Stimulated activated naive CD8-positive, alpha-beta T cell treated with anti-CD3 and anti-CD28 coated beads, Interleukin-15, amount 100 ng/mL, for 72 hours (primary cell): ENCODE data around the gene WEE2.

Experiments used
- ATAC-seq: fragments of 150-1000 bp; cut with Tn5 transposase; 2 replicates; pipeline ENCODE4 v1.10.0; 2021; ENCODE audit warnings: mild to moderate bottlenecking, moderate library complexity
- DNase-seq, 2 donors: peaks; one replicate each; pipeline ENCODE4 v3.0.0; 2021 to 2022
- H3K27ac Mint-ChIP-seq, 2 donors: one replicate each; pipeline ENCODE4 v1.8.0; 2022; ENCODE audit warnings: mild to moderate bottlenecking in 2 of 2, mixed read lengths in 2 of 2, moderate library complexity in 2 of 2
- H3K27me3 Mint-ChIP-seq: one replicate; pipeline ENCODE4 v1.8.0; 2022; ENCODE audit warnings: mixed read lengths
- H3K4me1 Mint-ChIP-seq: one replicate; pipeline ENCODE4 v1.8.0; 2022; ENCODE audit warnings: mild to moderate bottlenecking, mixed read lengths
- H3K4me3 Mint-ChIP-seq, 2 donors: one replicate each; pipeline ENCODE4 v1.8.0; 2022; ENCODE audit warnings: mild to moderate bottlenecking in 2 of 2, mixed read lengths in 2 of 2, moderate library complexity in 1 of 2
- H3K9me3 Mint-ChIP-seq, 2 donors: one replicate each; pipeline ENCODE4 v1.8.0; 2022; ENCODE audit warnings: mixed read lengths in 2 of 2

The WEE2 gene

GRCh38 chr7:141708351-141708750 lies at the start of gene WEE2:
TSS of gene WEE2 (plus strand) at chr7:141708353. CDS start at chr7:141708759, 406 bp downstream.
- H3K4me1 Mint-ChIP-seq: no peaks in the 10 kb centered on the region
- ATAC-seq: no peak
- no peaks in the 10 kb centered on the region for H3K9me3 Mint-ChIP-seq
- no peak within 1 kb of the TSS for H3K4me3 Mint-ChIP-seq
- H3K27ac Mint-ChIP-seq: no peak within 1 kb of the TSS
- DNase-seq: no peak
- H3K27me3 Mint-ChIP-seq: peaks cover 5% of the 10 kb centered on the region

DNA sequence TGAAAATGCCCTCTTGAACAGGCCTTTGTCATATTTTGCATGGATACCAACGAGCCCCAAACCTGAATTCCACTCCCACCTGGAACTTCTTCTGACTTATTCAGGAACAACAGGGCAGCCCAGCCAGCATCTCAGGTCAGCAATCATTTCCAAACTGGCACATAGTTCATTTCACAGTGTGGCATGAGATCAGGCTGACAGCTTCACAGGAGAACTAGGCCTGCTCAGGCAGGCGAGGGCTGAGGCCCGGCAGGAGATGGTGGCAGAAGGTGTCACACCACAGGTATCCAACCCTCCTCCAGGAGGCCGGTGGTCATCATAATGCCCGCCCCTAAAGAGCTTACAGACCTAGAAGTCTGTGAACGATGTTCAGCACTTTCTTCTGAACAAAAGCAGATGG lies 48.7 kb upstream of the WEE2 start:
- no peaks in the 10 kb centered on the region for H3K9me3 Mint-ChIP-seq
- DNase-seq (no peak), ATAC-seq (no peak)
- H3K4me1 Mint-ChIP-seq: peaks cover 28% of the 10 kb centered on the region
- H3K4me3 Mint-ChIP-seq: no peak overlapping the region
- H3K27ac Mint-ChIP-seq: no peak overlapping the region
- H3K27me3 Mint-ChIP-seq: no peaks in the 10 kb centered on the region

- Mint-ChIP-seq H3K4me3 (no peak overlapping the region), H3K27me3 (no peaks in the 10 kb centered on the region), H3K9me3 (no peaks in the 10 kb centered on the region), H3K4me1 (peaks cover 25% of the 10 kb centered on the region), H3K27ac (peak overlapping the region; percentile 57 to 65)
- DNase-seq (no peak), ATAC-seq (no peak)
Observed at GRCh38 chr7:141660259-141660658, 47.9 kb upstream of the WEE2 start.

GRCh38 chr7:141663081-141663849 lies 44.9 kb upstream of the WEE2 start:
- Mint-ChIP-seq H3K4me1 (peaks cover 25% of the 10 kb centered on the region), H3K9me3 (no peaks in the 10 kb centered on the region), H3K4me3 (no peak overlapping the region), H3K27ac (peak overlapping the region; percentile 77 to 89), H3K27me3 (no peaks in the 10 kb centered on the region)
- ATAC-seq (peak; percentile 18), DNase-seq (no peak)

GRCh38 chr7:141664450-141664849 lies 43.7 kb upstream of the WEE2 start:
- no peak for ATAC-seq
- Mint-ChIP-seq H3K4me3 (no peak overlapping the region), H3K9me3 (no peaks in the 10 kb centered on the region), H3K27ac (peak overlapping the region in 1 of 2 donors; percentile 89), H3K4me1 (peaks cover 25% of the 10 kb centered on the region), H3K27me3 (no peaks in the 10 kb centered on the region)
- no peak for DNase-seq

DNA sequence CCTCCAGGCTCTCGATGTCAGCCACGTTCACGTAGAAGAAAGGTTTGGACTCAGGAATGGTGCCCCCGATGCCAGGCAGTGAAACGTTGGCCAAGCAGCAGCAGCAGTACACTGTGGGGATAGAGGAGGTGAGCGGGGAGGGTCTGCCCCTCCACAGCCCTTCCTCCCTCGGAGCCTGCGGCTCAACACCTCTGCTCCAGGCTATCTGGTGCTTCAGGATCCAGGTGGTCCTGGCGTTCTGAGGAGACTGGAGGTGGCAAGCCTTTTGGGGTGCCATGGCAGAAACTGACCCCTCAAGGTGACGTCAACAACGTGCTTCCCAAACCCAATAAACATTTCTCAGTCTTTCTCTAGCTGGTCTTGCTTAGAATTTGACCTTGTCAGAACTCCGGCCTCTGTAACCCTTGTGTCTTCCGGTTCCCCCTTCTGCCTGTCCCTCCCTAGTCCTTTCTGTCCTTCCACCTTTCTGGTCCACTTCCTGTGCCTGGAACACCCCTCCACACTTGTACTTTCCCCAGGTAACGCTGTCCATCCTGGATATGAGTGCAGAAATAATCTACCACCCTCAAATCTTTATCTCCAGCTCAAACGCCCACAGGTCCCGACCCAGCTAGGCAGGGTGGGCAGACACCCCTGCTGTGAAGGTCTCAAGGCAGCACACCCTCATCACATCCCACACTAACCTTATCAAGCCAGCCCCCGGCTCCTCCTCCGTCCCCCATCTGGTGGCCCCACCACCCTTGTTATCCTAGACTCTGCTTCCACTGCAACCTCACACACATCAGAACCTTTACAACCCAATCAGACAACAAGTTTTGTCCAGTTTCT lies 42.7 kb upstream of the WEE2 start:
- Mint-ChIP-seq H3K27me3 (no peaks in the 10 kb centered on the region), H3K27ac (peak overlapping the region in 1 of 2 donors; percentile 77), H3K4me3 (no peak overlapping the region), H3K9me3 (no peaks in the 10 kb centered on the region), H3K4me1 (peaks cover 16% of the 10 kb centered on the region)
- ATAC-seq: peak; percentile 19
- DNase-seq: no peak

DNA sequence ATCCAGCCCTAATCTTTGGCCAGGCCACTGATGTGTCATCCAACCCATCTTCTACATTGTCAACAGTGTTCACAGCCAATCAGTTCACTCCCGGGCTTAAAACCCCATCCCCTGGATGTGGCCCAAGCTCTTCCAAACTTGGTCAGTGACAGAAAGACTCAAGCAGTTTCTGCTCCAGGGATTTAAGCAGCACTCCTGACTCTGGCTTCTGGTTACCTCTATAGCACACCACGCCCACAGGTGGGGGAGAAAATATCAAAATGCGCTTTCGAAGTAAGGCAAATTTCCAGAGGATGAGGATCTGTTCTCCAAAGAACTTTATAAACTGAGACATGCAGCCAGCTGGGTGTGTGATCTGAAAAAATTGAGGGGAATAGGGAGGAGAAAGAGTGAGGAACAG lies 42.1 kb upstream of the WEE2 start:
- peaks cover 12% of the 10 kb centered on the region for H3K4me1 Mint-ChIP-seq
- no peaks in the 10 kb centered on the region for H3K9me3 Mint-ChIP-seq
- DNase-seq (no peak), ATAC-seq (no peak)
- H3K27me3 Mint-ChIP-seq: no peaks in the 10 kb centered on the region
- peak overlapping the region; percentile 6 to 77 for H3K27ac Mint-ChIP-seq
- no peak overlapping the region for H3K4me3 Mint-ChIP-seq

DNA sequence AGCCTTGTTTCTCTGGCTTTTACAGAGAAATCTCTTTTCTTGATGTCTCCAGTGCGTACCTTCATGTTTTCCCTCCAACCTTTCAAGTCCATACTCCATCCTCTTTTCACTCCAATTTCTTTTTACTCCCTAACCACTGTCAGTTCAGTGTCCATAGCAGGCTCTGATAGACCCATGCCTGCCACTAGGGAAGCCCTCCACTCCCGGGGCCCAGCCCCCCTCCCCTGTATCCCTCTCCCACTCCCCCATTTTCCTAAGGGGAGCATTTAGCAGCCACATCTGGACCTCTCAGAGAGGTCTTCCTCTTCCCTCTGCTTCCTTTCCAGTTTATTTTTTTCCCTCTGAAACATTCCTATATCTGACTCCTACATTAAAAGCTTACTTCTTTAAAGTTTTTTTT lies 39.3 kb upstream of the WEE2 start:
- Mint-ChIP-seq H3K27me3 (no peaks in the 10 kb centered on the region), H3K4me1 (peaks cover 14% of the 10 kb centered on the region), H3K9me3 (no peaks in the 10 kb centered on the region), H3K4me3 (no peak overlapping the region), H3K27ac (peak overlapping the region in 1 of 2 donors; percentile 69)
- no peak for ATAC-seq
- DNase-seq: no peak

GRCh38 chr7:141671705-141672496 lies 36.3 kb upstream of the WEE2 start:
- no peak for DNase-seq
- peak overlapping the region; percentile 41 to 59 for H3K27ac Mint-ChIP-seq
- H3K4me1 Mint-ChIP-seq: peaks cover 30% of the 10 kb centered on the region
- H3K9me3 Mint-ChIP-seq: no peaks in the 10 kb centered on the region
- ATAC-seq: peak; percentile 44
- H3K27me3 Mint-ChIP-seq: no peaks in the 10 kb centered on the region
- no peak overlapping the region for H3K4me3 Mint-ChIP-seq

DNA sequence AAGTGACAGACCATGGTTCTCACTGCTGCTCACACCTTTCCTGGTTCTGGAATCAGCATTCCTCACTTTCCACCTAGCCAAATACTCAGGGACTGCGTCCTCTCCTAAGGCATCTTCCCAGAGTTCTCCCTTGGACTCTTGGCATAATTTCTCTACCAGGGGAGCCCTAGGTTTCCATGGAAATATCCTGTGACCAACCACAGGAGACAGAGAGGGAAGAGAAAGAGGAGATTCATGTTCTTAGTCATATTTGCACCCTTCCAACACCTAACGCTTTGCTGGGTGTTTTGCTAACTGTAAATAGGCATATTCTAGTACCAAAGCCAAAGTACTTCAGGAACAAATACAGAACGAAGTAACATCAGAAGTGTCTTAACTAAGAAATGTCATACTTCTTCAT lies 34.8 kb upstream of the WEE2 start:
- ATAC-seq: no peak
- no peak for DNase-seq
- Mint-ChIP-seq H3K27ac (no peak overlapping the region), H3K4me3 (no peak overlapping the region), H3K9me3 (no peaks in the 10 kb centered on the region), H3K27me3 (no peaks in the 10 kb centered on the region), H3K4me1 (peaks cover 30% of the 10 kb centered on the region)

GRCh38 chr7:141674171-141674671 lies 33.9 kb upstream of the WEE2 start:
- DNase-seq (no peak), ATAC-seq (no peak)
- H3K27me3 Mint-ChIP-seq: no peaks in the 10 kb centered on the region
- H3K4me3 Mint-ChIP-seq: no peak overlapping the region
- no peaks in the 10 kb centered on the region for H3K9me3 Mint-ChIP-seq
- H3K27ac Mint-ChIP-seq: no peak overlapping the region
- peaks cover 39% of the 10 kb centered on the region for H3K4me1 Mint-ChIP-seq

- ATAC-seq: no peak
- H3K27me3 Mint-ChIP-seq: no peaks in the 10 kb centered on the region
- H3K9me3 Mint-ChIP-seq: no peaks in the 10 kb centered on the region
- DNase-seq: no peak
- no peak overlapping the region for H3K4me3 Mint-ChIP-seq
- H3K4me1 Mint-ChIP-seq: peaks cover 42% of the 10 kb centered on the region
- no peak overlapping the region for H3K27ac Mint-ChIP-seq
Observed at GRCh38 chr7:141674702-141675101, 33.5 kb upstream of the WEE2 start.

DNA sequence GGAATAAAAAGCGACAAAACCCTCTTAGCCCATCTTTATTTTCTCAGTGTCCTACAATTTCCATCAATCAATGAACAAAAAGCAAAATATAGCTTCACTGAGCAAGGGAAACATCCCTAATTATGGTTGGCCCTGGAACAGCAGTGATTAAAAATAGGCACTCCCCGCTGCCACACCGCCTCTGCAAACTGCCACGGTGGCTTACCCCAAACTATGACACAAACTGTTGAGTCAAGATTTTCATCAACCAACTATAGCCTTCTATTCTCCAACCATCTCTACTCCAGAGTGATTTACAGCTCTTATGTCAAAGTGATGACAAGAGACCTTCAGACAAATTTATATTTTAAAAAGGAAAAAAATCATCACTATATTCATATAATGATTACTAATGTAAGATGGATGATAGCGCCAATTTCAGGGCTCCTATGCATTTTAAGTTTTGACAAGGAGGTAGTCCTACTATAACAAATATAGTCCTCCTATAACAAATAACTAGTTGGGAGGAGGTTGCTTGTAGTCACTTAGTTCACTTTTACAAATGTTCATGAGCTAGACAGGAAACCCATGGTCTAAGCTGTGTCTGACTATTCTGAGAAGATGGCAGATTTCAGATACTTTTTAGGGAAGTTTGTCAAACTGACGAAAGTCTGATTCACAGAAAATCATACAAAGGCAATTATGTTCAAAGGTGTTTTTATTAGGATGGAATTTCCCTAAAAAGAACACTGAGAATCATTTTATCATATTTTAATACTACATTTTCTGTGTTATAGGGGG lies 32.5 kb upstream of the WEE2 start:
- ATAC-seq (peak; percentile 56), DNase-seq (no peak)
- no peak overlapping the region for H3K4me3 Mint-ChIP-seq
- peaks cover 50% of the 10 kb centered on the region for H3K4me1 Mint-ChIP-seq
- no peaks in the 10 kb centered on the region for H3K27me3 Mint-ChIP-seq
- peak overlapping the region in 1 of 2 donors; percentile 33 for H3K27ac Mint-ChIP-seq
- no peaks in the 10 kb centered on the region for H3K9me3 Mint-ChIP-seq

DNA sequence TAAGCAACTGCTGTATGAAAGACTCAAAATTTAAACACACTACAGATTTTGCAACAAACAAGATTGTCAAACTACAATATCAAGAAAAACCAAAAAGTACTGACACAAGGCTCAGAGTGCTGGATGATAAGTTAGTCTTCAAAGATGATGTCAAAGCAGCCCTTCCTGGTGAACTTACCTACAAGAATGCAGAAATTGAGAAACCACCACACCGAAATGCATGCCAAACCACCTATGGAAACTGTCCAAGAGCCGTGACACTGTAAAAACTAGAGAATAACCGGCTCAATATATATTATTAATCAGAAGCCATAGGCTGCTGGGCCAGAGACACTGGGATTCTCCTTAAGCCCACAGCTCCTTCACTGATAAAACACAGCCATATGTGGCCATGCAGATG lies 31.5 kb upstream of the WEE2 start:
- Mint-ChIP-seq H3K4me1 (peaks cover 55% of the 10 kb centered on the region), H3K27me3 (no peaks in the 10 kb centered on the region), H3K4me3 (no peak overlapping the region), H3K27ac (peak overlapping the region in 1 of 2 donors; percentile 22), H3K9me3 (no peaks in the 10 kb centered on the region)
- no peak for ATAC-seq
- no peak for DNase-seq

DNA sequence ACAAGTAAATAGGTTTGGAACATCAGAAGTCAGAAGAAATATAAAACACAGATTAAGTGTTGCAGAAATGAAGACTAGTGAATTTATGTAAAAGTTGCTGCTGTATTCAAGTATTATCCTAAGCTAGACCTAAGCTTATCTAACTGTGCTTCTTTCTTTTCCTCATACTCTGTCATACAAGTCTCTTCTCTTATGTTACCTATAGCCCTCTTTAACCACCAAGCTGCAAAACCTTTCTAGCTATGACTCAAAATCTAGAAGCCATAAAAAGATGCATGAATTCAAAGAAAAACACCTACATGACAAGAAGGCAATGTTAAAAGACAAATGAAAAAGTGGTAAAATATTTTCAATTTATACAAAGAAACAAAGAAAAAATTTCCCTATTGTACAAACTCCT lies 29.1 kb upstream of the WEE2 start:
- no peaks in the 10 kb centered on the region for H3K27me3 Mint-ChIP-seq
- H3K27ac Mint-ChIP-seq: peak overlapping the region in 1 of 2 donors; percentile 72

More for the DNA sequence above, 29.1 kb upstream of the WEE2 start:
- Mint-ChIP-seq H3K4me3 (peak overlapping the region in 1 of 2 donors; percentile 44), H3K9me3 (no peaks in the 10 kb centered on the region), H3K4me1 (peaks cover 44% of the 10 kb centered on the region)
- DNase-seq (no peak), ATAC-seq (peak; percentile 96)
